ENCODE results near the gene SF3A2. TPM values are rescaled to one million over a fixed set of nuclear protein-coding genes. Genes with fewer than 3 reads are reported as not detected.

SF3A2 gene
- total and polyA plus RNA-seq, 10 of the 15 experiments (the other 5 are each of a cell fraction or from before 2014, with no cell fraction given): 0.33 to 143 (median 30.6) TPM

GRCh38 chr19:2221918-2222317 lies 14.7 kb upstream of the SF3A2 start:
- Histone ChIP-seq H3K36me3 (ENCODE audit: control insufficient read depth in 2 of 2, insufficient read depth in 2 of 2, low read length in 1 of 2) (peaks cover 9 to 51% of the 10 kb centered on the region in 2 experiments; a peak in 3 of 4 replicates), H3K27ac (ENCODE audit: control insufficient read depth, insufficient read depth) (no peak overlapping the region), H3K4me2 (ENCODE audit: control insufficient read depth, insufficient read depth) (no peak overlapping the region), H3K27me3 (replicated peaks in 1 of 2; ENCODE audit: control insufficient read depth in 2 of 2, insufficient read depth in 2 of 2, low read length in 1 of 2) (no peaks in the 10 kb centered on the region), H3K4me3 (no peak overlapping the region), H3K9me3 (replicated peaks; ENCODE audit: control insufficient read depth, insufficient read depth, low read length) (no peaks in the 10 kb centered on the region), H3K79me2 (ENCODE audit: control insufficient read depth, insufficient read depth, low read length) (no peaks in the 10 kb centered on the region), H3K4me1 (ENCODE audit: control insufficient read depth, insufficient read depth, low read length) (no peaks in the 10 kb centered on the region; the same call in 1 of the 2 replicates), H4K20me1 (ENCODE audit: control insufficient read depth, insufficient read depth) (no peaks in the 10 kb centered on the region), H2AFZ (ENCODE audit: control insufficient read depth, low read depth, low read length) (no peak overlapping the region), H3K9ac (ENCODE audit: control insufficient read depth, insufficient read depth, low read length) (no peak overlapping the region)
- intact Hi-C loops (cut with micrococcal nuclease; ENCODE audit: unreplicated experiment): no loop called here
- no TSS peak for BruUV-seq (replicated peaks)
- peak in 2 of 3 experiments; percentile 8 to 22; a peak in 2 of 6 replicates for TF ChIP-seq CTCF (IDR thresholded peaks at IDR 0.05 in 2 of 3, conservative IDR thresholded peaks at IDR 0.05 in 1 of 3; ENCODE audit: control insufficient read depth in 2 of 3, extremely low read depth in 1 of 3, insufficient read depth in 1 of 3, low read depth in 3 of 3, low read length in 3 of 3)
- TF ChIP-seq PAX5 (IDR thresholded peaks at IDR 0.05; ENCODE audit: borderline replicate concordance, low read depth, low read length): no peak
- ATAC-seq (no peak), DNase-seq (ENCODE audit: low read depth, low spot score) (no peak), FAIRE-seq (no peak)
- WGBS (ENCODE audit: insufficient coverage, insufficient replicate concordance, low lambda C conversion rate, missing lambda C conversion rate): 91% methylated on average over 20 of the region's 20 CpGs
- SMC1A ChIA-PET (ENCODE audit: uncharacterized antibody, unreplicated experiment): interaction anchor here (0.9 kb wide), 1 partner anchor 67 kb away, joined by 5 read pairs; no protein-coding TSS in a partner anchor
- POLR2A ChIA-PET: interaction anchor here (1.5 kb wide), 1 partner anchor 32 kb away, joined by 3 read pairs; no protein-coding TSS in a partner anchor
- CTCF ChIA-PET: no interaction called here
- RAD21 ChIA-PET (ENCODE audit: unreplicated experiment): interaction anchor here (1.2 to 1.4 kb wide), 2 partner anchors 13 to 64 kb away, joined by 3 to 4 read pairs; no protein-coding TSS in a partner anchor
- in situ Hi-C loops (cut with MboI): no loop called here

- RAD21 ChIA-PET (ENCODE audit: unreplicated experiment): no interaction called here
- CTCF ChIA-PET: no interaction called here
- no peaks in the 10 kb centered on the region for H4K20me1 ChIP-seq (ENCODE audit: control insufficient read depth, insufficient read depth)
- no peaks in the 10 kb centered on the region; the same call in 1 of the 2 replicates for H3K4me1 ChIP-seq (ENCODE audit: control insufficient read depth, insufficient read depth, low read length)
- no TSS peak for BruUV-seq (replicated peaks)
- no peak overlapping the region for H3K4me3 ChIP-seq
- POLR2A ChIA-PET: no interaction called here
- no peak overlapping the region for H2AFZ ChIP-seq (ENCODE audit: control insufficient read depth, low read depth, low read length)
- no peaks in the 10 kb centered on the region for H3K9me3 ChIP-seq (replicated peaks; ENCODE audit: control insufficient read depth, insufficient read depth, low read length)
- SMC1A ChIA-PET (ENCODE audit: uncharacterized antibody, unreplicated experiment): interaction anchor here (0.5 to 0.8 kb wide), 2 partner anchors 15 to 234 kb away, joined by 3 read pairs; no protein-coding TSS in a partner anchor
- H3K27me3 ChIP-seq (replicated peaks in 1 of 2; ENCODE audit: control insufficient read depth in 2 of 2, insufficient read depth in 2 of 2, low read length in 1 of 2): no peaks in the 10 kb centered on the region
- no peak for ATAC-seq
- H3K4me2 ChIP-seq (ENCODE audit: control insufficient read depth, insufficient read depth): no peak overlapping the region
- in situ Hi-C loops (cut with MboI) (no loop called here), intact Hi-C loops (cut with micrococcal nuclease; ENCODE audit: unreplicated experiment) (no loop called here)
- WGBS (ENCODE audit: insufficient coverage, insufficient replicate concordance, low lambda C conversion rate, missing lambda C conversion rate): 29% methylated on average over 8 of the region's 18 CpGs
- no peak overlapping the region for H3K27ac ChIP-seq (ENCODE audit: control insufficient read depth, insufficient read depth)
- no peak overlapping the region for H3K9ac ChIP-seq (ENCODE audit: control insufficient read depth, insufficient read depth, low read length)
- no peak for FAIRE-seq
- no peaks in the 10 kb centered on the region for H3K79me2 ChIP-seq (ENCODE audit: control insufficient read depth, insufficient read depth, low read length)
- TF ChIP-seq PAX5 (IDR thresholded peaks at IDR 0.05; ENCODE audit: borderline replicate concordance, low read depth, low read length): no peak
- no peak for TF ChIP-seq ZBTB4 (CRISPR knock-in tag; IDR thresholded peaks at IDR 0.05)
- no peak for TF ChIP-seq CHD2 (IDR thresholded peaks at IDR 0.05; ENCODE audit: borderline replicate concordance, low read depth, low read length)
- no peak for TF ChIP-seq CBX5 (IDR thresholded peaks at IDR 0.05; ENCODE audit: low read depth)
- TF ChIP-seq WRNIP1 (IDR thresholded peaks at IDR 0.05; ENCODE audit: borderline replicate concordance, low read depth, low read length): no peak
- no peak for TF ChIP-seq POU2F2 (IDR thresholded peaks at IDR 0.05; ENCODE audit: borderline replicate concordance, low read depth, low read length)
- TF ChIP-seq RCOR1 (conservative IDR thresholded peaks at IDR 0.05; ENCODE audit: low read depth, low read length): no peak
- peaks cover 3 to 42% of the 10 kb centered on the region in 2 experiments; a peak in 3 of 4 replicates for H3K36me3 ChIP-seq (ENCODE audit: control insufficient read depth in 2 of 2, insufficient read depth in 2 of 2, low read length in 1 of 2)
- DNase-seq (ENCODE audit: low read depth, low spot score): no peak
Observed at GRCh38 chr19:2223391-2223790, 13.2 kb upstream of the SF3A2 start.
